WERI-Rb-1 (cell line): ENCODE results near the gene PAFAH2.
"Not testable (repeated sequence)": the region's sequence is repeated elsewhere in the genome, so short reads cannot be mapped to it uniquely, and the experiment has no call there.

Experiments
- DNase-seq: peaks from one replicate; pipeline ENCODE4 v3.0.0-alpha.2; 2020
- H3K27ac ChIP-seq: fragments of 250-450 bp; sonication (Bioruptor Pico); 2 replicates; pipeline ENCODE4 v1.5.1; 2020; ENCODE audit warnings: mild to moderate bottlenecking, moderate library complexity
- H3K27me3 ChIP-seq: fragments of 250-450 bp; sonication (Bioruptor Pico); 2 replicates; pipeline ENCODE4 v1.5.1; 2021; ENCODE audit warnings: mild to moderate bottlenecking, low read depth, moderate library complexity; ENCODE audit not compliant: insufficient read depth, severe bottlenecking
- H3K36me3 ChIP-seq: fragments of 250-450 bp; sonication (Bioruptor Pico); 2 replicates; pipeline ENCODE4 v1.5.1; 2020; ENCODE audit warnings: mild to moderate bottlenecking, moderate library complexity
- H3K4me3 ChIP-seq: 2 replicates; pipeline ENCODE4 v1.5.1; 2011; ENCODE audit warnings: low read depth, mild to moderate bottlenecking, control low read depth, low read length
- H3K9me3 ChIP-seq: fragments of 250-450 bp; sonication (Bioruptor Pico); 2 replicates; pipeline ENCODE4 v1.5.1; 2021; ENCODE audit warnings: mild to moderate bottlenecking, moderate library complexity; ENCODE audit not compliant: severe bottlenecking
- TF ChIP-seq, protein P1 (sequence below): IDR thresholded peaks from 2 replicates; pipeline ENCODE4 v1.5.1; 2011; ENCODE audit warnings: low read depth, mild to moderate bottlenecking, control low read depth, inconsistent platforms, low read length

PAFAH2 gene

DNA sequence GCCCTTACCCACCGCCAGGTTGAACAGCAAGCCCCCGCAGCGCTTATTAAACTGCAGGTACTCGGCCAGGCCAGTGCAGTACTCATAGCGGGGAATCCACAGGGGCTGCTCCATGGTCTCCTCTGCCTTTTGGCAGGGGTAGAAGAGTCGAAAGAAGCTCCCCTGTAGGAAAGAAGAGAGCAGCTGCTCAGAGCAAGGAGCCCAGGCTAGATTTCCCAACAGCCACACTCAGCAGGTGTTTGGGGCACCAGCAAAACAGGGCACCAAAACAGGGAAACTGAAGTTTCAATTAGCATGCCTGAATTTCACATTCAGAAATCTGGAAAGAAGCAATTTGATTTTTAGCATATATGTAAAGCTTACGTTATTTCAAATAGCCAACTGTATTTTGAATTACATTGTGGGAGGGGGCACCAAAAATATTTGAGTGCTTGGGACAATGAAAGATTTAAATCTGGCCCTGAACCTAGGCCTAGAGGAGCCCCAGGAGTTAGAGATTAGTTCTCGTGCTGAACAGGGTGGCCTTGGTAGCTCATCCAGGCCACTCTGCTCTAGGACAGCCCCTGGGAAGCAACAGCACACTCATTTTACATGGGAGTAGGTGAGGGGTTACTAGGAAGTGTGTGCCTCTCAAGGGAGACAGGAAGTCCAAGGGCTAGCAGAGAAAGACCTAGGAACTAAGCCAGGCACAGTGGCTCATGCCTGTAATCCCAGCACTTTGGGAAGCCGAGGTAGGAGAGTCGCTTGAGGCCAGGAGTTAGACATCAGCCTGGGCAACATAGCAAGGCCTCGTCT lies 8.2 kb downstream of the PAFAH2 start:
- peak overlapping the region; percentile 96 for H3K27ac ChIP-seq
- H3K9me3 ChIP-seq: peaks cover 3% of the 10 kb centered on the region
- no peaks in the 10 kb centered on the region for H3K27me3 ChIP-seq
- peak; percentile 44 for DNase-seq
- TF ChIP-seq, protein P1, sequence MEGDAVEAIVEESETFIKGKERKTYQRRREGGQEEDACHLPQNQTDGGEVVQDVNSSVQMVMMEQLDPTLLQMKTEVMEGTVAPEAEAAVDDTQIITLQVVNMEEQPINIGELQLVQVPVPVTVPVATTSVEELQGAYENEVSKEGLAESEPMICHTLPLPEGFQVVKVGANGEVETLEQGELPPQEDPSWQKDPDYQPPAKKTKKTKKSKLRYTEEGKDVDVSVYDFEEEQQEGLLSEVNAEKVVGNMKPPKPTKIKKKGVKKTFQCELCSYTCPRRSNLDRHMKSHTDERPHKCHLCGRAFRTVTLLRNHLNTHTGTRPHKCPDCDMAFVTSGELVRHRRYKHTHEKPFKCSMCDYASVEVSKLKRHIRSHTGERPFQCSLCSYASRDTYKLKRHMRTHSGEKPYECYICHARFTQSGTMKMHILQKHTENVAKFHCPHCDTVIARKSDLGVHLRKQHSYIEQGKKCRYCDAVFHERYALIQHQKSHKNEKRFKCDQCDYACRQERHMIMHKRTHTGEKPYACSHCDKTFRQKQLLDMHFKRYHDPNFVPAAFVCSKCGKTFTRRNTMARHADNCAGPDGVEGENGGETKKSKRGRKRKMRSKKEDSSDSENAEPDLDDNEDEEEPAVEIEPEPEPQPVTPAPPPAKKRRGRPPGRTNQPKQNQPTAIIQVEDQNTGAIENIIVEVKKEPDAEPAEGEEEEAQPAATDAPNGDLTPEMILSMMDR: no peak
- H3K4me3 ChIP-seq: no peak overlapping the region
- peaks cover 17% of the 10 kb centered on the region for H3K36me3 ChIP-seq

DNA sequence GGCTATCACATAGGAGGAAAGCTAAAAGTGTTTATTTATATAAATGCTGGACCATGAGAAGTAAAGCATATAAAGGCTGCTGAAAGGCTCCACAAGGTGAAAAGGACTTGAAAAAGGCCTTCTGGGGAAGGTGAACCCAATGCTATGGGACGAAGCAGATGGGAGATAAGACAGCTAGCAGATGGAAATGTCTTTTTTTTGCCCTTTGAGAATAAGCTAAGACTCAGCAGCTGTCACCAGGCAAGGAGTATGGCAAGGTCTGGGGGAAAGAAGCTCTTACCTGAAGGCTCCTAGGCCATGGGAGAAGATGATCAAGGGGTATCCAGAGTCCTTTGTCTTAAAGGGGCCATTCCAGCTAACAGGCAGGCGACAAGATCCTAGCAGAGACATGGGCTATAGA lies 9.9 kb downstream of the PAFAH2 start:
- Histone ChIP-seq H3K27me3 (no peaks in the 10 kb centered on the region), H3K27ac (peak overlapping the region; percentile 96), H3K36me3 (peaks cover 30% of the 10 kb centered on the region), H3K4me3 (no peak overlapping the region), H3K9me3 (peaks cover 3% of the 10 kb centered on the region)
- TF ChIP-seq, protein P1: no peak
- peak; percentile 76 for DNase-seq

DNA sequence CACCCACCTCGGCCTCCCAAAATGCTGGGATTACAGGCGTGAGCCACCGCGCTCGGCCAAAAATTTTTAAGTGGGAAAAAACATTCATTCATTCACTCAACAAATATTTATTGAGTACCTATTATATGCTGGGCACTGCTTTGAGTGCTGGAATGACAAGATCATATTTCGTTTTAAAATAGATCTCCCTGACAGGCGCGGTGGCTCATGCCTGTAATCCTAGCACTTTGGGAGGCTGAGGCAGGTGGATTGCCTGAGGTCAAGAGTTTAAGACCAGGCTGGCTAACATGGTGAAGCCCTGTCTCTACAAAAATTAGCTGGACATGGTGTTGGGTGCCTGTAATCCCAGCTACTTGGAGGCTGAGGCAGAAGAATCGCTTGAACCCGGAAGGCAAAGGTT lies 11.1 kb downstream of the PAFAH2 start:
- not testable (repeated sequence) for DNase-seq, H3K9me3 ChIP-seq, H3K4me3 ChIP-seq, H3K27me3 ChIP-seq
- H3K36me3 ChIP-seq: peaks cover 42% of the 10 kb centered on the region
- H3K27ac ChIP-seq: peak overlapping the region; percentile 96

DNA sequence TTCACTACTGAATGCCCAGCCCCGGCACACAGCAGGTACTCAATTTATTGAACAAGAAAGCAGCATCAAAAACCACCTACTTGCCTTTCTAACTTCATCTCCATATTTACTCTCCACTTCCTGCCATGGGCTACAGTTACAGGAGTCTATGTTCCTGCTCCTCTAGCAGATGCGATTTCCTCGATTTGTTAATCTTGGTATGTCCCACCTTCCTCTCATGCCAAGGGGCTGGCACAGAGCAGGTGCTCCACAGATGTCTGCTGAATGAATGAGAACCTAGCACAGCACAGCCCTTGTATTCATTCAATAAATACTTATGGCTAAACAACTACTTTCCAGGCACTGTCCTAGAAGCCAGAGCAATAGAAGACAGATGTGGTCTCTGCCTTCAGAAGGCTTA lies 12.2 kb downstream of the PAFAH2 start:
- peaks cover 51% of the 10 kb centered on the region for H3K36me3 ChIP-seq
- no peak overlapping the region; the same call in 1 of the 2 replicates for H3K27ac ChIP-seq
- H3K9me3 ChIP-seq: peaks cover 3% of the 10 kb centered on the region
- DNase-seq: no peak
- no peak overlapping the region for H3K4me3 ChIP-seq
- no peaks in the 10 kb centered on the region for H3K27me3 ChIP-seq
- TF ChIP-seq, protein P1: no peak

DNA sequence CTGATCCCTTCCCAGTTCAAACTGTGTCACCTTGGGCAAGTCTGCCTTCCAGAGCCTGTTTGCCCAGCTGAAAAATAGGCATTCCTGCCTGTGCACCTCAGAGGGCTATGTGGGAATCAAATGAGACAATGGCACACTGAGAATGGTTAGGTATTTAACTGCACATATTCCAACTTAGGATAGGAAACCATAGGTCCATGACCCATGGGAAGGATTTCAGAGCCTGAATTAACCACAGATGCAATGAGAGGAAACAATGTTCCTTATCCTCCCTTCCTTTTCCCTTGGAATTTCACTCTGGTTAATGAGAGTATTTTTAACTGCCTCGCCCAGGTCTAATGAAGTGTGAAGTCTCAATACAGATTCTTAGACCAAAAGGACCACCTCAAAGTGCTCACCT lies 12.7 kb downstream of the PAFAH2 start:
- Histone ChIP-seq H3K27ac (no peak overlapping the region), H3K9me3 (peaks cover 3% of the 10 kb centered on the region), H3K4me3 (no peak overlapping the region), H3K27me3 (no peaks in the 10 kb centered on the region), H3K36me3 (peaks cover 52% of the 10 kb centered on the region)
- TF ChIP-seq, protein P1: no peak
- DNase-seq: no peak

DNA sequence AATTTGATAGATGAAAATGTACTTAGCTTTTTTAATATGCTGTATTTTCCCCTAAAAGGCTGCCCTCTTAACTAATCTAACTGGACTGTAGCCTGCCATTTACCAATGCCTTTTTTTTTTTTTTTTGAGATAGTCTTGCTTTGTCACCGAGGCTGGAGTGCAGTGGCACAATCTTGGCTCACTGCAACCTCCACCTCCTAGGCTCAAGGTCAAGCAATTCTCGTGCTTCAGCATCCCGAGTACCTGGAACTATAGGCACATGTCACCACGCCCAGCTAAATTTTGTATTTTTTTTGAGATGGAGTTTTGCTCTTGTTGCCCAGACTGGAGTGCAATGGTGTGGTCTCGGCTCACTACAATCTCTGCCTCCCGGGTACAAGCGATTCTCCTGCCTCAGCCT lies 18.7 kb downstream of the PAFAH2 start:
- no peak for DNase-seq
- Histone ChIP-seq H3K36me3 (peaks cover 55% of the 10 kb centered on the region), H3K27ac (no peak overlapping the region), H3K27me3 (no peaks in the 10 kb centered on the region), H3K9me3 (no peaks in the 10 kb centered on the region), H3K4me3 (no peak overlapping the region)
- TF ChIP-seq, protein P1: no peak
